ENCODE measurements around the gene GDF11. TPM values are rescaled to one million over a fixed set of nuclear protein-coding genes. Genes with fewer than 3 reads are reported as not detected.

The GDF11 gene
- total and polyA plus RNA-seq, 10 donors, result 3.5 to 14.5 (median 9.7) TPM

DNA sequence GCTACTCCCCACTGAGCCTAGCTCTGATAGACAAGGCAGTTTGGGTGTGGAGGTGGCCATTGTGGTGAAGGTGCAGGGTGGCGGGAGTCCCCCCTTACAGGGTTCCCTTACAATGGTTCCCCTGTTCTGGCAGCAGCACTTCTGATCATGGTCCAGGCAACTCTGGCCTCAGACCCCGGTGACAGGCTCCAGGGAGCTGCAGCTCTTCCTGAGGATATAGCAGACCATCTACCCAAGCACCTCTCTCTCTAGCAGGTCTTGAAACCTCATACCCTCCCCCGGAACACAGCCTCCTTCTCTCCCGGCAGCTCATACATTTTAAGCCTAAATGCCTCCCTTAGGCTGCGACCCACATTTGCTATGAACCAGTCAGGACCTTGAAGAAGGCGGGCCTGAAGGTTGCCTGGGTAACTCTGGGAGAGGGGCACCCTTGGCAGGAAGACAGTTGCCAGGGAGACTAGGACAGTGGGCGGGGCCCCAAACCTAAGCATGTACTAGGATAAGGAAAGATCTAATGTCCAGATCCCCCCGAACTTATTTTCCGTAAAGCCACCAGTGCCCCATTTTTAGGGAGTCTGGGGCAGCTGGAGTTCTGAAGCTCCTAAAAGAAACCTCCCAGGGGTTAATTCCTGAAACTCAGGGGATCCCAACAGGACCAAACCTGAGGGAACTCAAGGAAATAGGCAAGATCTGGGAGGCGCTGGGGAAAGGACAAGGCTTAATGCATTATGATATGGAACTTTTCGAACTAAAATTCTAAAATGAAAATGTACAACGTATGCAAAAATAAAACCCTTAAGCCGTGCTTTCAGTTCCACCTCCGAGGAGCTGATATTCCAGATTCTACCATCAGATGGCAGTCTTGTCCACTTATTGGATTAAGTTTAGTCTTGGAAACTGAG, 4.5 kb upstream of the GDF11 start:
- WGBS, 5 donors, result 0 to 2% (median 1%) methylated on average over 13 to 14 of the region's 14 CpGs
- peaks cover 0 to 11% (median 0%) of the 10 kb centered on the region in 7 donors for H3K27me3 ChIP-seq (replicated peaks in 1 of 7)
- peak overlapping the region; percentile 58 to 89 (median 86) for H3K27ac ChIP-seq
- intact Hi-C loops (cut with DNase I; ENCODE audit: low total_unique reads), result no loop called here
- H3K4me3 ChIP-seq, result peak overlapping the region; percentile 39 to 75 (median 60)
- no peaks in the 10 kb centered on the region for H3K9me3 ChIP-seq
- no peaks in the 10 kb centered on the region for H3K36me3 ChIP-seq
- H3K4me1 ChIP-seq, result peaks cover 12 to 38% (median 24%) of the 10 kb centered on the region in 6 donors
- DNase-seq, result peak; percentile 95
- TF ChIP-seq POLR2AphosphoS5 (IDR thresholded peaks at IDR 0.05) (peak in 1 of 3 donors; percentile 11), POLR2A (IDR thresholded peaks at IDR 0.05) (no peak)
- TF ChIP-seq, protein P1, sequence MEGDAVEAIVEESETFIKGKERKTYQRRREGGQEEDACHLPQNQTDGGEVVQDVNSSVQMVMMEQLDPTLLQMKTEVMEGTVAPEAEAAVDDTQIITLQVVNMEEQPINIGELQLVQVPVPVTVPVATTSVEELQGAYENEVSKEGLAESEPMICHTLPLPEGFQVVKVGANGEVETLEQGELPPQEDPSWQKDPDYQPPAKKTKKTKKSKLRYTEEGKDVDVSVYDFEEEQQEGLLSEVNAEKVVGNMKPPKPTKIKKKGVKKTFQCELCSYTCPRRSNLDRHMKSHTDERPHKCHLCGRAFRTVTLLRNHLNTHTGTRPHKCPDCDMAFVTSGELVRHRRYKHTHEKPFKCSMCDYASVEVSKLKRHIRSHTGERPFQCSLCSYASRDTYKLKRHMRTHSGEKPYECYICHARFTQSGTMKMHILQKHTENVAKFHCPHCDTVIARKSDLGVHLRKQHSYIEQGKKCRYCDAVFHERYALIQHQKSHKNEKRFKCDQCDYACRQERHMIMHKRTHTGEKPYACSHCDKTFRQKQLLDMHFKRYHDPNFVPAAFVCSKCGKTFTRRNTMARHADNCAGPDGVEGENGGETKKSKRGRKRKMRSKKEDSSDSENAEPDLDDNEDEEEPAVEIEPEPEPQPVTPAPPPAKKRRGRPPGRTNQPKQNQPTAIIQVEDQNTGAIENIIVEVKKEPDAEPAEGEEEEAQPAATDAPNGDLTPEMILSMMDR (IDR thresholded peaks at IDR 0.05 in 8 of 11, conservative IDR thresholded peaks at IDR 0.05 in 3 of 11), result peak; percentile 90 to 98 (median 95)

DNA sequence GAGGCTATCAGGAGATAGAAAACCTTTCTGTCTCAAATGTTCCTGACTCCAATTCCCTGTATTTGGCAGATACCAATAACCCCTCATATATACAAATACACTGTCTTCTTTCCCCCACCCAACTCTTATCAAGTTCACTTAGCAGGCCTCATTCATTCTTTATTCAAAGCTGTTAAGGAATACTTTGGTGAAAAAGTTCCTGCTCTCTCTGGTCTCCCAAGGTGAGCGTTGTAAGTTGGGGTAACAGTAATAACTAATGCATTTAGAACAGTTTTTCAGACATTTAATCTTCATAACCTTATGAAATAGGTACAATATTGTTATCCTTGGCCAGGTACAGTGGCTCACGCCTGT, 3.9 kb upstream of the GDF11 start:
- no peak for DNase-seq
- no peaks in the 10 kb centered on the region for H3K9me3 ChIP-seq
- no peaks in the 10 kb centered on the region for H3K36me3 ChIP-seq
- no peak for TF ChIP-seq POLR2AphosphoS5 (IDR thresholded peaks at IDR 0.05)
- TF ChIP-seq, protein P1 (IDR thresholded peaks at IDR 0.05 in 8 of 11, conservative IDR thresholded peaks at IDR 0.05 in 3 of 11), result peak in 1 of 11 experiments; percentile 3
- peaks cover 14 to 44% (median 29%) of the 10 kb centered on the region in 6 donors for H3K4me1 ChIP-seq
- intact Hi-C loops (cut with DNase I; ENCODE audit: low total_unique reads), result no loop called here
- peak overlapping the region in 7 of 8 donors; percentile 53 to 75 (median 61) for H3K4me3 ChIP-seq
- H3K27ac ChIP-seq, result peak overlapping the region in 5 of 8 donors; percentile 58 to 89 (median 88)
- H3K27me3 ChIP-seq (replicated peaks in 1 of 7), result peaks cover 0 to 17% (median 2%) of the 10 kb centered on the region in 7 donors
- WGBS, 5 donors, result 70 to 85% (median 74%) methylated on average over 2 of the region's 2 CpGs

GRCh38 chr12:55741931-55742680, 816 bp upstream of the GDF11 start:
- 20 to 38% (median 28%) methylated on average over 3 of the region's 3 CpGs for WGBS, 5 donors
- peak overlapping the region in 3 of 8 donors; percentile 68 to 97 (median 86) for H3K4me3 ChIP-seq
- no peak for DNase-seq
- no peaks in the 10 kb centered on the region for H3K9me3 ChIP-seq
- H3K27me3 ChIP-seq (replicated peaks in 1 of 7), result peaks cover 0 to 27% (median 2%) of the 10 kb centered on the region in 7 donors
- no peaks in the 10 kb centered on the region for H3K36me3 ChIP-seq
- intact Hi-C loops (cut with DNase I; ENCODE audit: low total_unique reads), result loop anchor here (5.0 kb wide), 2 partner anchors 200 to 300 kb away; partner anchors contain the start of gene RPS26
- H3K4me1 ChIP-seq, result peaks cover 20 to 66% (median 51%) of the 10 kb centered on the region in 6 donors
- no peak for TF ChIP-seq POLR2A (IDR thresholded peaks at IDR 0.05)
- TF ChIP-seq, protein P1 (IDR thresholded peaks at IDR 0.05 in 8 of 11, conservative IDR thresholded peaks at IDR 0.05 in 3 of 11), result no peak
- TF ChIP-seq POLR2AphosphoS5 (IDR thresholded peaks at IDR 0.05), result no peak
- H3K27ac ChIP-seq, result peak overlapping the region in 4 of 8 donors; percentile 72 to 87 (median 76)

All from spleen (tissue), 11 donors.